IPS DF 4.7 (cell line): ENCODE results near the gene PDK2.

Experiments
- DNase-seq: peaks from one replicate; pipeline ENCODE4 v3.0.0-alpha.2; 2013; ENCODE audit warnings: low spot score; ENCODE audit errors: extremely low read depth

The PDK2 gene

GRCh38 chr17:50100480-50100883 lies 5.3 kb downstream of the PDK2 start:
- DNase-seq = no peak

- DNase-seq = no peak
Observed at GRCh38 chr17:50100921-50101345, 5.8 kb downstream of the PDK2 start.

- no peak for DNase-seq
Observed at GRCh38 chr17:50101346-50102163, 6.4 kb downstream of the PDK2 start.

- DNase-seq = no peak
Observed at GRCh38 chr17:50102164-50102991, 7.2 kb downstream of the PDK2 start.

GRCh38 chr17:50103252-50103651 lies 8.1 kb downstream of the PDK2 start:
- no peak for DNase-seq

GRCh38 chr17:50103941-50104340 lies 8.8 kb downstream of the PDK2 start:
- no peak for DNase-seq

- no peak for DNase-seq
Observed at GRCh38 chr17:50105811-50106210, 10.7 kb downstream of the PDK2 start.

GRCh38 chr17:50106393-50107131 lies 11.4 kb downstream of the PDK2 start:
- no peak for DNase-seq

GRCh38 chr17:50107790-50108414 lies 12.8 kb downstream of the PDK2 start:
- DNase-seq = no peak

GRCh38 chr17:50108556-50108955 lies 13.4 kb downstream of the PDK2 start:
- DNase-seq = no peak

GRCh38 chr17:50109207-50109606 lies 14.1 kb downstream of the PDK2 start:
- no peak for DNase-seq

- DNase-seq = no peak
Observed at GRCh38 chr17:50109785-50110184, 14.6 kb downstream of the PDK2 start.

GRCh38 chr17:50110591-50111349 lies 15.6 kb downstream of the PDK2 start:
- no peak for DNase-seq

- no peak for DNase-seq
Observed at GRCh38 chr17:50111673-50112655, 16.8 kb downstream of the PDK2 start.

GRCh38 chr17:50112694-50113093 lies 17.5 kb downstream of the PDK2 start:
- no peak for DNase-seq

GRCh38 chr17:50113624-50114320 lies 18.6 kb downstream of the PDK2 start:
- no peak for DNase-seq

GRCh38 chr17:50114401-50114800 lies 19.2 kb downstream of the PDK2 start:
- DNase-seq = no peak

- no peak for DNase-seq
Observed at GRCh38 chr17:50114849-50115357, 19.8 kb downstream of the PDK2 start.

- DNase-seq = no peak
Observed at GRCh38 chr17:50115756-50116155, 20.6 kb downstream of the PDK2 start.
